GM12891 (cell line): Measurements from ENCODE around the gene HOXD12.

Source experiments
- DNase-seq: peaks from one replicate; pipeline ENCODE4 v3.0.0; 2011; ENCODE audit warnings: low spot score; ENCODE audit not compliant: insufficient read length
- FAIRE-seq: peaks from 2 replicates; lab custom pipeline; 2011; peaks lifted over from hg19 to GRCh38; lab: Jason Lieb, UNC
- PAX5 ChIP-seq: IDR thresholded peaks from 2 replicates; pipeline ENCODE4 v1.6.1; 2011; ENCODE audit warnings: low read length, moderate library complexity, mild to moderate bottlenecking; ENCODE audit not compliant: insufficient read depth, severe bottlenecking
- POLR2A ChIP-seq: IDR thresholded peaks from 2 replicates; pipeline ENCODE4 v1.6.1; 2011; ENCODE audit warnings: low read depth, low read length, control low read depth
- POLR2AphosphoS5 ChIP-seq: IDR thresholded peaks from 2 replicates; pipeline ENCODE4 v1.6.1; 2011; ENCODE audit warnings: low read depth, low read length, control low read depth
- POU2F2 ChIP-seq: IDR thresholded peaks from 2 replicates; pipeline ENCODE4 v1.6.1; 2011; ENCODE audit warnings: low read depth, mild to moderate bottlenecking, control low read depth, low read length, moderate library complexity
- SPI1 ChIP-seq: IDR thresholded peaks from 2 replicates; pipeline ENCODE4 v1.6.1; 2011; ENCODE audit warnings: low read depth, low read length, control low read depth
- TAF1 ChIP-seq: IDR thresholded peaks from 2 replicates; pipeline ENCODE4 v1.6.1; 2011; ENCODE audit warnings: low read depth, low read length, control low read depth

Gene HOXD12

GRCh38 chr2:176139661-176140512 lies 40.3 kb downstream of the HOXD12 start:
- TF ChIP-seq POLR2AphosphoS5 = no peak
- no peak for TF ChIP-seq SPI1
- no peak for TF ChIP-seq PAX5
- no peak for TF ChIP-seq POU2F2
- TF ChIP-seq POLR2A = no peak
- no peak for TF ChIP-seq TAF1
- DNase-seq (no peak), FAIRE-seq (no peak)

- FAIRE-seq (peak; percentile 89), DNase-seq (peak; percentile 95)
- TF ChIP-seq PAX5 (no peak), SPI1 (no peak), POU2F2 (no peak), POLR2AphosphoS5 (no peak), TAF1 (no peak), POLR2A (no peak)
Measured at GRCh38 chr2:176140513-176141317, 41.1 kb downstream of the HOXD12 start.

- TF ChIP-seq POLR2A (no peak), TAF1 (no peak), POU2F2 (no peak), PAX5 (no peak), SPI1 (no peak), POLR2AphosphoS5 (no peak)
- DNase-seq (no peak), FAIRE-seq (no peak)
Measured at GRCh38 chr2:176142281-176142680, 42.7 kb downstream of the HOXD12 start.

GRCh38 chr2:176145085-176145969 lies 45.7 kb downstream of the HOXD12 start:
- TF ChIP-seq POLR2AphosphoS5 (no peak), POLR2A (no peak), PAX5 (no peak), SPI1 (no peak), TAF1 (no peak), POU2F2 (no peak)
- no peak for FAIRE-seq
- DNase-seq = no peak

- DNase-seq (no peak), FAIRE-seq (no peak)
- TF ChIP-seq POLR2AphosphoS5 (no peak), POLR2A (no peak), SPI1 (no peak), POU2F2 (no peak), PAX5 (no peak), TAF1 (no peak)
Measured at GRCh38 chr2:176146101-176146500, 46.5 kb downstream of the HOXD12 start.

GRCh38 chr2:176146645-176147044 lies 47.0 kb downstream of the HOXD12 start:
- FAIRE-seq (no peak), DNase-seq (no peak)
- TF ChIP-seq POLR2AphosphoS5 = no peak
- TF ChIP-seq POLR2A = no peak
- TF ChIP-seq PAX5 = no peak
- TF ChIP-seq POU2F2 = no peak
- TF ChIP-seq SPI1 = no peak
- no peak for TF ChIP-seq TAF1

GRCh38 chr2:176147210-176147799 lies 47.7 kb downstream of the HOXD12 start:
- TF ChIP-seq PAX5 (no peak), POLR2A (no peak), SPI1 (no peak), TAF1 (no peak), POLR2AphosphoS5 (no peak), POU2F2 (no peak)
- DNase-seq (no peak), FAIRE-seq (no peak)

GRCh38 chr2:176147800-176148496 lies 48.4 kb downstream of the HOXD12 start:
- no peak for TF ChIP-seq TAF1
- FAIRE-seq (no peak), DNase-seq (no peak)

GRCh38 chr2:176148751-176149421 lies 49.3 kb downstream of the HOXD12 start:
- no peak for DNase-seq
- TF ChIP-seq TAF1 (no peak), POLR2A (no peak), POU2F2 (no peak), SPI1 (no peak), POLR2AphosphoS5 (no peak), PAX5 (no peak)
- no peak for FAIRE-seq
